GM18873 (cell line): Measurements from ENCODE around the gene KCTD1.
A peak's percentile ranks its signal among the peaks of the same experiment; 100 is the strongest.
"Not testable (repeated sequence)": the region's sequence is repeated elsewhere in the genome, so short reads cannot be mapped to it uniquely, and the experiment has no call there.

Experiments used
- ATAC-seq: cut with Tn5 transposase; IDR thresholded peaks from one replicate; pipeline ENCODE4 v1.9.1; 2021; ENCODE audit warnings: mild to moderate bottlenecking, moderate library complexity, moderate number of reproducible peaks; ENCODE audit not compliant: unreplicated experiment, low FRiP score

Gene KCTD1

GRCh38 chr18:26461405-26461804 lies 86.9 kb downstream of the KCTD1 start:
- ATAC-seq = no peak

- peak; percentile 83 for ATAC-seq
Measured at GRCh38 chr18:26460449-26461091, 87.8 kb downstream of the KCTD1 start.

- ATAC-seq = no peak
Measured at GRCh38 chr18:26459884-26460283, 88.5 kb downstream of the KCTD1 start.

GRCh38 chr18:26459340-26459739 lies 89.0 kb downstream of the KCTD1 start:
- no peak for ATAC-seq

DNA sequence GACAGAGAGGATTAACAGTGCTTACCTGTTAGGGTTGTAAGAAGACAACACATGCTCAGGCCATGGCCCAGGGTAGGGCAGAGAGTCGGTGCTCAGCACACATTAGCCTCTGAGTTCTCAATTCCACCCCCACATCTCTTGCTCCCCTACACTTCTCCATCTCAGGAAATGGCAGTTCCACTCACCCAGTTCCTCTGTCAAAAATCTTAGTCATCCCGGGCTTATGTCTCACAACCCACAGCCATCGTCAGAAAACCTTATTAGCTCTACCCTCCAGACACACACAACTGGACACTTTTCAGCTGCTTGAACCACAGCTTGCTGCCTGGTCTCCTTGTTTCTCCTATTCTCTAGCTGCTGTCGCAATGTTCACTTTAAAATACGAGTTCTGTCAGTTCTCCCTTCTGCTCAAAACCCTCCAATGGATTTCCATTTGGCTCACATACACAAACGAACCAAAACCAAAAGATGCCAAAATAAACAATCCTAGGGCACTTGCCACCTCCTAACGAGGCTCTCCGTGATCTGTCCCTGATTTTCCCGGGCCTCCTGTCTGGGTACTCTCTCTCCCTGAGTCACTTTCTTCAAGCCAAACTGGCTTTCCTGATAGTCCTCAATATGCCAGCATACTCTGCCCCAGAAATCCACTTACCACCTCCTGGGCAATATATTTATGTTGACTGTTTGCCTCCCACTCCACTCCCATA lies 89.7 kb downstream of the KCTD1 start:
- ATAC-seq = peak; percentile 40

DNA sequence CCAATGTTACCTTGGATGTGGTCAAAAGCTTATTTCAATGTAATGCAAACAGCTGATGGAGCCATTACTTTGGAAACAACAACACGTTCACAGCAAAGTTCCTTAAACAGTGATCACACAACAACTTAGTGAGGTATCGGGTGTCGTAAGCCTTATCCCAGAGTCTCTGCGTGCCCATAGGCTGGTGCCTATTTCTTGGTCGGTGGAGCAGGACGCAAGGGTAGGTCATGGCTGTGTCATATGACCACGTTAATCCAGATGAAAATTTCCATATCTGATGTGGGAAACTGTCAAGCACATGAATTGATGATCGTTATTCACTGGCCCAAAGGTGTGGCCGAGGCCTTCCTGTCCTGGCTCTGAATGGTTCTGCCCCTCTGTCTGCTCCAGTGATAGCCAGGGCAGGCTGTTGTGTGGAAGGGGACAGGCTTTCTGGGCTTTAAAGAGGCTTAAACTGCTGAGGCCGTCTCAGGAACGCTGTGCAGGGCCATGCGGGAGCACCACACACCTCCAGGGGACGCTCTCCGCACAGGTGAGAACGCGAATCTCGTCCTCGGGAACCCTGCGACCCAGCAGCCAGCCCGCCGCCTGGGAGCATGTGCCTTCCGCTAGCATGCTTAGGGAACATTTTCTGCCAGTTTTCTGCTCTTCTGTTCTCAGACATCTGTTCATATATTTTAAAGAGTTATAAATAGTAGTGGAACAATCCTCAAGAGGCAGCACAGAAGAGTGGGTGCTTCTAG lies 90.6 kb downstream of the KCTD1 start:
- ATAC-seq = no peak

GRCh38 chr18:26457195-26457594 lies 91.2 kb downstream of the KCTD1 start:
- no peak for ATAC-seq

- ATAC-seq = no peak
Measured at GRCh38 chr18:26456070-26456491, 92.3 kb downstream of the KCTD1 start.

GRCh38 chr18:26455639-26456038 lies 92.7 kb downstream of the KCTD1 start:
- no peak for ATAC-seq

DNA sequence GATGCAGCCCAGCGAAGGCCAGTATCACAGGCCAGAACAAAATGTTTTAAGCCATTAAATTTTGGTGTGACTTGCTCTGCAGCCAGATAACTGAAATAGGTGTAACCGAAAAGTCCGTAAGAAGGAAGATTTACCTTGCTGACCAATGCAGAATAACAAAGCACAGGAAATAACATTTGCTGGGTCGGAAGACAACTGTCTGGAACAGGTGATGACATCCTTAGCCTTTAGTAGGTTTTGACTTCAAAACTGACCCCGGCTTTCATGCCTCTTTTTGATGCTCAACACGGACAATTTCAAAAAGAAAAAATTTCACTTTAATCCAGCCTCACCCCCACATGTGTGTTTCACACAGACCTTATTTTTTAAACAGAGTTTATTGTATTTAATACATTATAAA lies 93.7 kb downstream of the KCTD1 start:
- no peak for ATAC-seq

DNA sequence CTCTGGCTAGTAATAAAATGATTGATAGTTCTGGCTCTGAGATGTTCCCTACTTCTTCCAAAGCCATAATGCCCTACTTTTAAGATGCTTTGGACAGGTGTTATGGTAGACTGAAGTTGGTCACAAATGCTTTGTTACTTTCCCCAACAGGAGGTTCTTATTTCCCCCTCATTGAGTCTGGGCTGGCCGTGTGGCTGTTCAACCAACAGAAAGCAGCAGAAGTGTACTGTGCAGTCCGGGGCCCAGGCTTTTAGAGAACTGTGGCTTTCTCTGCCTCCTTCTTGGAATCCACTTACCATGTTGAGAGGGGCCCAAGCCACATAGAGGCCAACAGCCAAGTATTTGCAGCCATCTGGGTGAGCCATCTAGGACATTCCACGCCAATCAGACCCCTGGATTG lies 94.2 kb downstream of the KCTD1 start:
- no peak for ATAC-seq

GRCh38 chr18:26453386-26453901 lies 94.9 kb downstream of the KCTD1 start:
- ATAC-seq = no peak

DNA sequence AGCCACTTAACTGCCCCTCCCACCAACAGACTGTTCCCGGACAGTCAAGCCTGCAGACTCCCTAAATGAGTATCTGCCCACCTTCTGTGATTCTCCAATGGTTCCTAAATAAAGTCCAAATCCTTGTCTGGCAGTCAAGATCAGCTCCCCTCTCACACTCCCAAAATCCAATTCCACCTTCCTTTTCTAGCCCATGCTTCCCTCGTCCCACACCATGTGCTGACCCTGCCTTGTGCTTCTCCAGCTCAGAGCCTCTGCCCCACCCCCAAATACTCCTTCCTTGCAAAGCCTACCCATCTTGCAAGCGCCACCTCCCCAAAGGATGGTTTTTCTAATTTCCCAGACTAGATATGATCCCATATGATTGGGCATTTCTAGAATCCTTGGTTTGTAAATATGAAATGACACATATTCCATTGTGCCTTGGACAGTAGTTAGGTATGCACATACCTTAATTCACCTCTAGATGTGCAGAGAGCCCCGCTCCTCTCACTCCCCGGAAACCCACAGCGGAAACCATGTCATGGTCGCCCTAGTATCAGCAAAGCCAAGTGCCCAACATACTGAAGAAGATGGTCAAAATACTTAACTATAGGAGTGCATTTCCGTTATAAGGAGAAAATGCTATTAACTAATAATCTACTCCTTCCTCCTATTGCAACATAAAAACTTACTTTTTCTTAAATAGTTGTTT lies 97.2 kb downstream of the KCTD1 start:
- ATAC-seq = no peak

DNA sequence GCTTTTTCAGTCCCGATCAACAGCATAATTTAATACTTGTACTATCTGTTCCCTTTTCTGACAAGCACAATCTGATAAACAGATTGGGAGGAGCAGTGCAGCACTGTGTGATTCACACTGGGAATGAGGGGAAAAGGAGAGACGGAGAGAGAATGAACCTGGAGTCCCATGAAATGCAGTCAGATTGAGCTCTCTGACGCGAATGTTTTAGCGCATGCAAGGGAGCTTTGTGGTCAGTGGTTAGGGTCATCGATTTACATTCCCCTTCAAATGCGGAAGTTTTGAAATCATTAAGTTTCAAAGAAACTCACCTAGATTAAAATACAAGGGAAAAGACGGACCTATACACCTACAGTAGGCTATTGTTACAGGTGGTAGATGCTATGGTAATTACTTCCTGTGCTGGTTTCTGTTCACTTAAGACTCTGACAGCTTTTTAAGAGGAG lies 99.6 kb downstream of the KCTD1 start:
- ATAC-seq = peak; percentile 55

DNA sequence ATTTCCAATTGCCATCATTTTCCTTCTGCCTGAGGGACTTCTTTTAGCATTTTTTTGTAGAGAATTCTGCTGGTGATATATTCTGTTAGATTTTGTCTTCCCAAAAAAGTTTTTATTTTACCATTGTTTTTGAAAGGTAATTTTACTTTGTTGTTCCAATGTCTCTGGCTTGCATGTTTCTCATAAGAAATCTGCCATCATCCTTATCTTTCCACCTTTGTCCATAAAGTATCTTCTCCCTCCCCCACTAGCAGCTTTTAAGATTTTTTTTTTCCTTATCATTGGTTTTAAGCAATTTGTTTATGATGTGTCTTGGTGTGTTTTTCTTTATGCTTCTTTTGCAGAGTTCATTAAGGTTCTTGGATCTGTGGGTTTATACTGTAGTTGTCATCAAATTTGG lies 104.5 kb downstream of the KCTD1 start:
- no peak for ATAC-seq

DNA sequence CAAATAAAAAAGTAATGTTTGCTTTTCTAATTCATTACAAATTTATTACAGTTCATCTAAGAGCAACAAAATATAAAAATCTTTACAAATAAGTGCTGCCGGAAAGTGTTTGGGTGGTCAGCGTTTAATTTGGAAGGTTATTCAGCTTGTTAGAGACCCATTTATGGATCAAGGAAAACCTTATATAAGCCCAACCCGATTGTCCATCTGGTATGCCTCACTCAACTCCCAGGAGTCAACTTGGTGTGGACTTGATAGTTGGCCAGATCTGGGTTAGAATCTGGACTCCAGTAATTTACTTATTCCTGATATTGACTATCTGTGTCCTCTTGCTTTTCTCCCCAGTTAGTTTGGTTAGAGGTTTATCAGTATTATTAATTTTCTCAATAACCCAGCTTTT lies 106.2 kb downstream of the KCTD1 start:
- ATAC-seq = no peak

- no peak for ATAC-seq
Measured at GRCh38 chr18:26440644-26441043, 107.7 kb downstream of the KCTD1 start.

- no peak for ATAC-seq
Measured at GRCh38 chr18:26439537-26439936, 108.8 kb downstream of the KCTD1 start.

- peak; percentile 96 for ATAC-seq
Measured at GRCh38 chr18:26438980-26439379, 109.4 kb downstream of the KCTD1 start.

DNA sequence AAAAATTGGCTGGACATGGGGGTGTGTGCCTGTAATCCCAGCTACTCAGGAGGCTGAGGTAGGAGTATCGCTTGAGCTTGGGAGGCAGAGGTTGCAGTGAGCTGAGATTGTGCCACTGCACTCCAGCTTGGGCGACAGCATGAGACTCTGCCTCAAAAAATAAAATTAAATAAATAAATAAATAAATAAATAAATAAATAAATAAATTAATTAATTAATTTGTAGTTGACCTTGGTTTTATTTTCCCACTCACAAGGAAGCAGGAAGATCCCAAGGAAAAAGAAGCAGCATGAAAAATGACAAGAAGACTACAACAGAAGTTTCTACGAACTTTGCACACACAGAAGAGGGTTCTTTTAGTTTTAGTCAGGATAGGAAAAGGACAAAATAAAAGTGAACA lies 110.7 kb downstream of the KCTD1 start:
- not testable (repeated sequence) for ATAC-seq
